HG03457 (cell line): ENCODE data around the gene SPAM1.
"Not testable (repeated sequence)": the region's sequence is repeated elsewhere in the genome, so short reads cannot be mapped to it uniquely, and the experiment has no call there.

Experiments
- ATAC-seq: cut with Tn5 transposase; IDR thresholded peaks from one replicate; pipeline ENCODE4 v1.9.1; 2021; ENCODE audit warnings: moderate number of reproducible peaks; ENCODE audit not compliant: unreplicated experiment

SPAM1 gene

GRCh38 chr7:123924941-123925340, at the start of gene SPAM1:
SPAM1 (plus strand) TSS chr7:123925241; CDS start chr7:123953571, 28,330 bp downstream.
- no peak for ATAC-seq

GRCh38 chr7:123876557-123877256, 48.3 kb upstream of the SPAM1 start:
- no peak for ATAC-seq

GRCh38 chr7:123879628-123880027, 45.4 kb upstream of the SPAM1 start:
- no peak for ATAC-seq

GRCh38 chr7:123881300-123881699, 43.7 kb upstream of the SPAM1 start:
- ATAC-seq = no peak

GRCh38 chr7:123883154-123883553, 41.9 kb upstream of the SPAM1 start:
- no peak for ATAC-seq

GRCh38 chr7:123888192-123888591, 36.8 kb upstream of the SPAM1 start:
- no peak for ATAC-seq

GRCh38 chr7:123894753-123895152, 30.3 kb upstream of the SPAM1 start:
- not testable (repeated sequence) for ATAC-seq

- no peak for ATAC-seq
These were observed 23.9 kb upstream of the SPAM1 start for GRCh38 chr7:123901101-123901500.

- ATAC-seq = no peak
These were observed 19.3 kb upstream of the SPAM1 start for GRCh38 chr7:123905714-123906113.

GRCh38 chr7:123916240-123916724, 8.8 kb upstream of the SPAM1 start:
- no peak for ATAC-seq

- no peak for ATAC-seq
These were observed 7.2 kb upstream of the SPAM1 start for GRCh38 chr7:123917878-123918277.

- ATAC-seq = no peak
These were observed 6.7 kb upstream of the SPAM1 start for GRCh38 chr7:123918309-123918708.

GRCh38 chr7:123923599-123923998, 1.4 kb upstream of the SPAM1 start:
- no peak for ATAC-seq

GRCh38 chr7:123929107-123929506, 4.1 kb downstream of the SPAM1 start:
- ATAC-seq = no peak

GRCh38 chr7:123929655-123930054, 4.6 kb downstream of the SPAM1 start:
- ATAC-seq = no peak

GRCh38 chr7:123935436-123936381, 10.7 kb downstream of the SPAM1 start:
- ATAC-seq = no peak

- no peak for ATAC-seq
These were observed 11.3 kb downstream of the SPAM1 start for GRCh38 chr7:123936388-123936787.

GRCh38 chr7:123939784-123940183, 14.7 kb downstream of the SPAM1 start:
- ATAC-seq = no peak

- no peak for ATAC-seq
These were observed 16.5 kb downstream of the SPAM1 start for GRCh38 chr7:123941391-123942180.

GRCh38 chr7:123944395-123944794, 19.4 kb downstream of the SPAM1 start:
- ATAC-seq = no peak

- ATAC-seq = no peak
These were observed 20.9 kb downstream of the SPAM1 start for GRCh38 chr7:123945938-123946337.
